ENCODE results near the gene MRPL27.

The MRPL27 gene

GRCh38 chr17:50397111-50397918, 24.3 kb upstream of the MRPL27 start, which contains the start of gene LRRC59:
Gene LRRC59 (minus strand): TSS chr17:50397523. CDS start chr17:50397317, 206 bp downstream.
- DNase-seq (ENCODE audit: insufficient read length, low spot score) (peak; percentile 92), FAIRE-seq (no peak)
- peak; percentile 95 for TF ChIP-seq POLR2A (IDR thresholded peaks at IDR 0.05; ENCODE audit: low read depth, low read length)

GRCh38 chr17:50396261-50397110, 23.5 kb upstream of the MRPL27 start:
- FAIRE-seq (no peak), DNase-seq (ENCODE audit: insufficient read length, low spot score) (peak; percentile 38)
- no peak for TF ChIP-seq POLR2A (IDR thresholded peaks at IDR 0.05; ENCODE audit: low read depth, low read length)

GRCh38 chr17:50394711-50395110, 21.7 kb upstream of the MRPL27 start:
- DNase-seq (ENCODE audit: insufficient read length, low spot score), result no peak
- FAIRE-seq, result no peak
- no peak for TF ChIP-seq POLR2A (IDR thresholded peaks at IDR 0.05; ENCODE audit: low read depth, low read length)

GRCh38 chr17:50393700-50394099, 20.7 kb upstream of the MRPL27 start:
- FAIRE-seq (no peak), DNase-seq (ENCODE audit: insufficient read length, low spot score) (no peak)
- no peak for TF ChIP-seq POLR2A (IDR thresholded peaks at IDR 0.05; ENCODE audit: low read depth, low read length)

- DNase-seq (ENCODE audit: insufficient read length, low spot score), result no peak
- TF ChIP-seq POLR2A (IDR thresholded peaks at IDR 0.05; ENCODE audit: low read depth, low read length), result no peak
- no peak for FAIRE-seq
Observed at GRCh38 chr17:50392621-50393020, 19.6 kb upstream of the MRPL27 start.

GRCh38 chr17:50389534-50389933, 16.6 kb upstream of the MRPL27 start:
- FAIRE-seq (no peak), DNase-seq (ENCODE audit: insufficient read length, low spot score) (no peak)
- TF ChIP-seq POLR2A (IDR thresholded peaks at IDR 0.05; ENCODE audit: low read depth, low read length), result no peak

GRCh38 chr17:50388728-50389127, 15.7 kb upstream of the MRPL27 start:
- DNase-seq (ENCODE audit: insufficient read length, low spot score), result no peak
- no peak for TF ChIP-seq POLR2A (IDR thresholded peaks at IDR 0.05; ENCODE audit: low read depth, low read length)
- FAIRE-seq, result no peak

GRCh38 chr17:50386510-50386909, 13.5 kb upstream of the MRPL27 start:
- TF ChIP-seq POLR2A (IDR thresholded peaks at IDR 0.05; ENCODE audit: low read depth, low read length), result no peak
- DNase-seq (ENCODE audit: insufficient read length, low spot score) (no peak), FAIRE-seq (no peak)

GRCh38 chr17:50382931-50383330, 9.9 kb upstream of the MRPL27 start:
- FAIRE-seq (no peak), DNase-seq (ENCODE audit: insufficient read length, low spot score) (no peak)
- TF ChIP-seq POLR2A (IDR thresholded peaks at IDR 0.05; ENCODE audit: low read depth, low read length), result no peak

- DNase-seq (ENCODE audit: insufficient read length, low spot score) (no peak), FAIRE-seq (no peak)
Observed at GRCh38 chr17:50381920-50382319, 8.9 kb upstream of the MRPL27 start.

GRCh38 chr17:50381260-50381815, 8.4 kb upstream of the MRPL27 start:
- DNase-seq (ENCODE audit: insufficient read length, low spot score), result no peak
- FAIRE-seq, result no peak
- no peak for TF ChIP-seq POLR2A (IDR thresholded peaks at IDR 0.05; ENCODE audit: low read depth, low read length)

More at GRCh38 chr17:50381920-50382319, 8.9 kb upstream of the MRPL27 start:
- TF ChIP-seq POLR2A (IDR thresholded peaks at IDR 0.05; ENCODE audit: low read depth, low read length), result no peak

- DNase-seq (ENCODE audit: insufficient read length, low spot score), result no peak
- TF ChIP-seq POLR2A (IDR thresholded peaks at IDR 0.05; ENCODE audit: low read depth, low read length), result no peak
- no peak for FAIRE-seq
Observed at GRCh38 chr17:50380369-50381259, 7.6 kb upstream of the MRPL27 start.
